Measurements from ENCODE around the gene F11.

GRCh38 chr4:186249785-186250754 lies 15.9 kb upstream of the F11 start:
- TF ChIP-seq EZH2phosphoT487 (IDR thresholded peaks at IDR 0.05; ENCODE audit: unreplicated experiment) (no peak), EZH2 (IDR thresholded peaks at IDR 0.05; ENCODE audit: low read depth, unreplicated experiment) (no peak), CTCF (conservative IDR thresholded peaks at IDR 0.05; ENCODE audit: low read depth in 2 of 2) (no peak), JUNB (IDR thresholded peaks at IDR 0.05; ENCODE audit: unreplicated experiment) (no peak), POLR2AphosphoS5 (IDR thresholded peaks at IDR 0.05; ENCODE audit: low read depth) (no peak; the same call in none of the 2 replicates), ZNF331 (CRISPR knock-in tag; IDR thresholded peaks at IDR 0.05; ENCODE audit: low read depth) (no peak), CREB1 (CRISPR knock-in tag; IDR thresholded peaks at IDR 0.05; ENCODE audit: low read depth) (peak; percentile 37; the same call in 1 of the 2 replicates), REST (IDR thresholded peaks at IDR 0.05; ENCODE audit: unreplicated experiment) (no peak), ETS1 (IDR thresholded peaks at IDR 0.05) (no peak), ZNF462 (CRISPR knock-in tag; IDR thresholded peaks at IDR 0.05) (peak; percentile 67), STAT1 (IDR thresholded peaks at IDR 0.05; ENCODE audit: unreplicated experiment) (no peak), NANOG (IDR thresholded peaks at IDR 0.05; ENCODE audit: borderline replicate concordance) (peak; percentile 93)

Data from GM23338 (cell line).